Measurements from ENCODE around the gene BMAL1.

DNA sequence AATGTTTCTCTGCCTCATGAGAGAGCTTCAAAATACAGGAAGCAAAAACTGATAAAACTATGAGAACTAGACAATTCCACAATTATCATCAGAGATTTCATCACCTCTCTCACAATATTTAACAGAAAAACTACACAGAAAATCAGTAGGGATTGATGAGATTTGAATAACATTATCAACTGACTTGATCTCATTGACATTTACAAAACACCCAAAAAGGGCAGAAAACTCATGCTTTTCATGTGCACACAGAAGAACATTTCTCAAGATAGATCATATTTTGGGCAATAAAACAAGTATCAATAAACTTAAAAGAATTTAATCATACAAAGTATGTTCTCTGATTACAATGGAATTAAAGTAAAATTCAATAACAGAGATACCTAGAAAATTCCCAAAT lies 149.8 kb downstream of the BMAL1 start:
- TF ChIP-seq, protein P1, sequence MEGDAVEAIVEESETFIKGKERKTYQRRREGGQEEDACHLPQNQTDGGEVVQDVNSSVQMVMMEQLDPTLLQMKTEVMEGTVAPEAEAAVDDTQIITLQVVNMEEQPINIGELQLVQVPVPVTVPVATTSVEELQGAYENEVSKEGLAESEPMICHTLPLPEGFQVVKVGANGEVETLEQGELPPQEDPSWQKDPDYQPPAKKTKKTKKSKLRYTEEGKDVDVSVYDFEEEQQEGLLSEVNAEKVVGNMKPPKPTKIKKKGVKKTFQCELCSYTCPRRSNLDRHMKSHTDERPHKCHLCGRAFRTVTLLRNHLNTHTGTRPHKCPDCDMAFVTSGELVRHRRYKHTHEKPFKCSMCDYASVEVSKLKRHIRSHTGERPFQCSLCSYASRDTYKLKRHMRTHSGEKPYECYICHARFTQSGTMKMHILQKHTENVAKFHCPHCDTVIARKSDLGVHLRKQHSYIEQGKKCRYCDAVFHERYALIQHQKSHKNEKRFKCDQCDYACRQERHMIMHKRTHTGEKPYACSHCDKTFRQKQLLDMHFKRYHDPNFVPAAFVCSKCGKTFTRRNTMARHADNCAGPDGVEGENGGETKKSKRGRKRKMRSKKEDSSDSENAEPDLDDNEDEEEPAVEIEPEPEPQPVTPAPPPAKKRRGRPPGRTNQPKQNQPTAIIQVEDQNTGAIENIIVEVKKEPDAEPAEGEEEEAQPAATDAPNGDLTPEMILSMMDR (IDR thresholded peaks at IDR 0.05), result no peak
- no peak for TF ChIP-seq POLR2A (IDR thresholded peaks at IDR 0.05)

Measured in Peyer's patch (tissue), 4 donors.